Neural progenitor cell (in vitro differentiated cells): ENCODE measurements around the gene DCX.

Experiments used
- EZH2phosphoT487 ChIP-seq: fragments of 200-600 bp; sonication (generic); IDR thresholded peaks from 2 replicates; pipeline ENCODE4 v1.6.1; 2017; ENCODE audit warnings: antibody characterized with exemption
- TF ChIP-seq, protein P1 (sequence below): fragments of 200-600 bp; sonication (generic); IDR thresholded peaks from 2 replicates; pipeline ENCODE4 v1.5.1; 2017; ENCODE audit warnings: antibody characterized with exemption, mild to moderate bottlenecking

DNA sequence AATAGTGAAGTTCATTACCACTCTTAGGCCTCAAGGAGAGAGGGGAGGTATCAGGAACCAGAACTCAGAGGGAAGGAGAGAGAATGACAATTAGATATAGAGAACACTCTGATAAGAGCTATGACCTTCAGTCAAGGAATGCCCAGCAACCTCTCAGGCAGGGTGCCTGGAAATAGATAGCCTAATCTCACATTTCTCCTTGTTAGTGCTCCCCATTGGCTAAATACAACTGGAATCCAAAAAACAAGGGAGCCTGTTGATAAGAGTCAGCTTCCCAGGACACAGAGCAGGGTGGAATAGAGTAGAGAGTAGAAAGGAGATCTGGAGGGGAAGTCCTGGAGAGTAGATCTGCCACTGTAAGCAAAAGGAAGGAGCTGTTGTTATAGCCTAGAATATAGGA is 62.1 kb downstream of the DCX start:
- TF ChIP-seq, protein P1, sequence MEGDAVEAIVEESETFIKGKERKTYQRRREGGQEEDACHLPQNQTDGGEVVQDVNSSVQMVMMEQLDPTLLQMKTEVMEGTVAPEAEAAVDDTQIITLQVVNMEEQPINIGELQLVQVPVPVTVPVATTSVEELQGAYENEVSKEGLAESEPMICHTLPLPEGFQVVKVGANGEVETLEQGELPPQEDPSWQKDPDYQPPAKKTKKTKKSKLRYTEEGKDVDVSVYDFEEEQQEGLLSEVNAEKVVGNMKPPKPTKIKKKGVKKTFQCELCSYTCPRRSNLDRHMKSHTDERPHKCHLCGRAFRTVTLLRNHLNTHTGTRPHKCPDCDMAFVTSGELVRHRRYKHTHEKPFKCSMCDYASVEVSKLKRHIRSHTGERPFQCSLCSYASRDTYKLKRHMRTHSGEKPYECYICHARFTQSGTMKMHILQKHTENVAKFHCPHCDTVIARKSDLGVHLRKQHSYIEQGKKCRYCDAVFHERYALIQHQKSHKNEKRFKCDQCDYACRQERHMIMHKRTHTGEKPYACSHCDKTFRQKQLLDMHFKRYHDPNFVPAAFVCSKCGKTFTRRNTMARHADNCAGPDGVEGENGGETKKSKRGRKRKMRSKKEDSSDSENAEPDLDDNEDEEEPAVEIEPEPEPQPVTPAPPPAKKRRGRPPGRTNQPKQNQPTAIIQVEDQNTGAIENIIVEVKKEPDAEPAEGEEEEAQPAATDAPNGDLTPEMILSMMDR: no peak
- no peak for TF ChIP-seq EZH2phosphoT487
